ENCODE results near the gene NUP93. TPM values are rescaled to one million over a fixed set of nuclear protein-coding genes. Genes with fewer than 3 reads are reported as not detected.

NUP93 gene
- polyA plus RNA-seq, 4 donors = 14.1 to 32.1 (median 22.3) TPM

GRCh38 chr16:56771558-56772279, 41.8 kb downstream of the NUP93 start:
- Histone ChIP-seq H3K36me3 (ENCODE audit: control insufficient read depth in 3 of 3, insufficient read depth in 2 of 3, low read depth in 1 of 3, low read length in 3 of 3) (peaks cover 0 to 3% (median 0%) of the 10 kb centered on the region in 3 donors), H3K4me1 (ENCODE audit: control insufficient read depth in 3 of 3, insufficient read depth in 2 of 3, low read depth in 1 of 3, low read length in 2 of 3) (peaks cover 0 to 7% (median 0%) of the 10 kb centered on the region in 3 donors), H3K27ac (ENCODE audit: low read depth in 1 of 3, low read length in 2 of 3) (peak overlapping the region in 1 of 3 donors; percentile 17), H3K27me3 (ENCODE audit: control insufficient read depth in 3 of 3, insufficient read depth in 3 of 3, low read length in 3 of 3) (no peaks in the 10 kb centered on the region), H3K9me3 (ENCODE audit: control insufficient read depth in 2 of 2, insufficient read depth in 1 of 2, low read depth in 1 of 2, low read length in 1 of 2) (no peaks in the 10 kb centered on the region), H3K4me3 (ENCODE audit: low read depth in 1 of 3, low read length in 3 of 3) (no peak overlapping the region)
- DNase-seq (peak in 1 of 2 donors; percentile 10), FAIRE-seq (no peak)
- 80 to 89% (median 87%) methylated on average over 5 of the region's 5 CpGs for WGBS, 3 donors

GRCh38 chr16:56773532-56773931, 43.6 kb downstream of the NUP93 start:
- DNase-seq = no peak
- Histone ChIP-seq H3K4me1 (ENCODE audit: control insufficient read depth in 3 of 3, insufficient read depth in 2 of 3, low read depth in 1 of 3, low read length in 2 of 3) (peaks cover 0 to 7% (median 0%) of the 10 kb centered on the region in 3 donors), H3K36me3 (ENCODE audit: control insufficient read depth in 3 of 3, insufficient read depth in 2 of 3, low read depth in 1 of 3, low read length in 3 of 3) (no peaks in the 10 kb centered on the region), H3K9me3 (ENCODE audit: control insufficient read depth in 2 of 2, insufficient read depth in 1 of 2, low read depth in 1 of 2, low read length in 1 of 2) (no peaks in the 10 kb centered on the region), H3K27me3 (ENCODE audit: control insufficient read depth in 3 of 3, insufficient read depth in 3 of 3, low read length in 3 of 3) (no peaks in the 10 kb centered on the region), H3K4me3 (ENCODE audit: low read depth in 1 of 3, low read length in 3 of 3) (no peak overlapping the region), H3K27ac (ENCODE audit: low read depth in 1 of 3, low read length in 2 of 3) (no peak overlapping the region)
- FAIRE-seq = no peak
- 63 to 92% (median 75%) methylated on average over 3 of the region's 3 CpGs for WGBS, 3 donors

DNA sequence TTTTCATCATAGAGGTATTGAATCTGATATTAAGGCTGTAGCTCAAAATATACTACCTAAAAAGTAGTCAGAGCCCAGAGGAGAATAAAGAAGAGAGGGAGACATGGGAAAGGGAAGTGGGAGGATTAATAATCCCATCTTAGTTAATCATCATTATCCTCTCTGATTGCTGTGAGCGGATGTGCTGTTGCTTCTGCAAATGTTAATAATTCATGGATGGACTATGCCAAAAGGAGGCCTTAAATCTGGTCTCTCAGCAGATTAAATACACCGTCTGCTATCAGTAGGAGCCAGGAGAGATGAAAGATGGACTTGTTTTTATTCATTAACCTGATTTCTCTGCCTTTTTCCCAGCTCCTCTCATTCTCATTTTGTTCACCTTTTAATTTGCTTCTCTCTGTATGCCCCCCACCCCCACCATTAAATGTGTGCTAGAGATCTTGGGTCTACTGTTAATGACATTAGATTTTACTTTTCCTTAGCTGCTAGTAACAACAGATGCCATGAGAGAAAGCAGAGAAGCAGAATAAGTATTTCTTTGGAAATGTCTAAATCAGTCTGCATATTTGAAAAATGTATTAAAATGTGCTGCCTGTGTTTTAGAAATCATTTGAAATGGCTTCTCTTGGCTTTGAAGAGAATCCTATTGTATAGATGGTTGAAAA, 44.2 kb downstream of the NUP93 start:
- H3K9me3 ChIP-seq (ENCODE audit: control insufficient read depth in 2 of 2, insufficient read depth in 1 of 2, low read depth in 1 of 2, low read length in 1 of 2) = no peaks in the 10 kb centered on the region
- H3K4me3 ChIP-seq (ENCODE audit: low read depth in 1 of 3, low read length in 3 of 3) = no peak overlapping the region
- FAIRE-seq (no peak), DNase-seq (no peak)
- no peaks in the 10 kb centered on the region for H3K27me3 ChIP-seq (ENCODE audit: control insufficient read depth in 3 of 3, insufficient read depth in 3 of 3, low read length in 3 of 3)
- peaks cover 0 to 7% (median 0%) of the 10 kb centered on the region in 3 donors for H3K4me1 ChIP-seq (ENCODE audit: control insufficient read depth in 3 of 3, insufficient read depth in 2 of 3, low read depth in 1 of 3, low read length in 2 of 3)
- 68 to 87% (median 84%) methylated on average over 2 of the region's 2 CpGs for WGBS, 3 donors
- no peak overlapping the region for H3K27ac ChIP-seq (ENCODE audit: low read depth in 1 of 3, low read length in 2 of 3)
- no peaks in the 10 kb centered on the region for H3K36me3 ChIP-seq (ENCODE audit: control insufficient read depth in 3 of 3, insufficient read depth in 2 of 3, low read depth in 1 of 3, low read length in 3 of 3)

- no peak overlapping the region for H3K4me3 ChIP-seq (ENCODE audit: low read depth in 1 of 3, low read length in 3 of 3)
- FAIRE-seq = no peak
- 72 to 80% (median 77%) methylated on average over 4 of the region's 4 CpGs for WGBS, 3 donors
- DNase-seq = no peak
- peaks cover 0 to 3% (median 0%) of the 10 kb centered on the region in 3 donors for H3K4me1 ChIP-seq (ENCODE audit: control insufficient read depth in 3 of 3, insufficient read depth in 2 of 3, low read depth in 1 of 3, low read length in 2 of 3)
- H3K9me3 ChIP-seq (ENCODE audit: control insufficient read depth in 2 of 2, insufficient read depth in 1 of 2, low read depth in 1 of 2, low read length in 1 of 2) = no peaks in the 10 kb centered on the region
- no peaks in the 10 kb centered on the region for H3K27me3 ChIP-seq (ENCODE audit: control insufficient read depth in 3 of 3, insufficient read depth in 3 of 3, low read length in 3 of 3)
- no peak overlapping the region for H3K27ac ChIP-seq (ENCODE audit: low read depth in 1 of 3, low read length in 2 of 3)
- no peaks in the 10 kb centered on the region for H3K36me3 ChIP-seq (ENCODE audit: control insufficient read depth in 3 of 3, insufficient read depth in 2 of 3, low read depth in 1 of 3, low read length in 3 of 3)
These were observed 45.2 kb downstream of the NUP93 start for GRCh38 chr16:56775162-56775561.

GRCh38 chr16:56776562-56776961, 46.6 kb downstream of the NUP93 start:
- H3K36me3 ChIP-seq (ENCODE audit: control insufficient read depth in 3 of 3, insufficient read depth in 2 of 3, low read depth in 1 of 3, low read length in 3 of 3) = no peaks in the 10 kb centered on the region
- H3K9me3 ChIP-seq (ENCODE audit: control insufficient read depth in 2 of 2, insufficient read depth in 1 of 2, low read depth in 1 of 2, low read length in 1 of 2) = no peaks in the 10 kb centered on the region
- 42 to 67% (median 45%) methylated on average over 1 of the region's 1 CpG for WGBS, 3 donors
- DNase-seq (no peak), FAIRE-seq (no peak)
- no peaks in the 10 kb centered on the region for H3K27me3 ChIP-seq (ENCODE audit: control insufficient read depth in 3 of 3, insufficient read depth in 3 of 3, low read length in 3 of 3)
- H3K4me3 ChIP-seq (ENCODE audit: low read depth in 1 of 3, low read length in 3 of 3) = no peak overlapping the region
- no peak overlapping the region for H3K27ac ChIP-seq (ENCODE audit: low read depth in 1 of 3, low read length in 2 of 3)
- peaks cover 0 to 3% (median 0%) of the 10 kb centered on the region in 3 donors for H3K4me1 ChIP-seq (ENCODE audit: control insufficient read depth in 3 of 3, insufficient read depth in 2 of 3, low read depth in 1 of 3, low read length in 2 of 3)

- 85 to 91% (median 86%) methylated on average over 5 of the region's 5 CpGs for WGBS, 3 donors
- H3K9me3 ChIP-seq (ENCODE audit: control insufficient read depth in 2 of 2, insufficient read depth in 1 of 2, low read depth in 1 of 2, low read length in 1 of 2) = no peaks in the 10 kb centered on the region
- H3K27me3 ChIP-seq (ENCODE audit: control insufficient read depth in 3 of 3, insufficient read depth in 3 of 3, low read length in 3 of 3) = no peaks in the 10 kb centered on the region
- no peak for FAIRE-seq
- H3K4me1 ChIP-seq (ENCODE audit: control insufficient read depth in 3 of 3, insufficient read depth in 2 of 3, low read depth in 1 of 3, low read length in 2 of 3) = peaks cover 0 to 2% (median 0%) of the 10 kb centered on the region in 3 donors
- DNase-seq = no peak
- H3K4me3 ChIP-seq (ENCODE audit: low read depth in 1 of 3, low read length in 3 of 3) = no peak overlapping the region
- no peak overlapping the region for H3K27ac ChIP-seq (ENCODE audit: low read depth in 1 of 3, low read length in 2 of 3)
- H3K36me3 ChIP-seq (ENCODE audit: control insufficient read depth in 3 of 3, insufficient read depth in 2 of 3, low read depth in 1 of 3, low read length in 3 of 3) = no peaks in the 10 kb centered on the region
These were observed 47.1 kb downstream of the NUP93 start for GRCh38 chr16:56777001-56777400.

DNA sequence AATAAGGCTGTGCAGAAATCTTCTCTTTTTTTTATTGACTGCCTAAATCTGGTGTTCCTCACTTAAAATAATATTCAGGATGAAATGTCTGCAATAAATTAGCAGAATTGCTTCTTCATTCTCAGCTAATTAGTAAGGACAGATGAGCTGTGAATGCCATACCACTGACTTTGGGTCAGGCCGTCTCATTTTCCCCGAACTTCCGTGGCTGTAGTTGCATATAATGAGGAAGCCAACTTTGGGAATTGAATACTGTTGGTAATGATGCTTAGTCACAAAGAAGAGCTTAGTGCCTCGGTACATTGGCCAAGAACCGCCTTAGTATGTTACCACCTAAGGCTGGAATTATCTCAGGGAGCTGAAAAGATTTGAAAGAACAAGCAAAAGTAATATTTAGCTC, 47.6 kb downstream of the NUP93 start:
- H3K27ac ChIP-seq (ENCODE audit: low read depth in 1 of 3, low read length in 2 of 3) = no peak overlapping the region

DNA sequence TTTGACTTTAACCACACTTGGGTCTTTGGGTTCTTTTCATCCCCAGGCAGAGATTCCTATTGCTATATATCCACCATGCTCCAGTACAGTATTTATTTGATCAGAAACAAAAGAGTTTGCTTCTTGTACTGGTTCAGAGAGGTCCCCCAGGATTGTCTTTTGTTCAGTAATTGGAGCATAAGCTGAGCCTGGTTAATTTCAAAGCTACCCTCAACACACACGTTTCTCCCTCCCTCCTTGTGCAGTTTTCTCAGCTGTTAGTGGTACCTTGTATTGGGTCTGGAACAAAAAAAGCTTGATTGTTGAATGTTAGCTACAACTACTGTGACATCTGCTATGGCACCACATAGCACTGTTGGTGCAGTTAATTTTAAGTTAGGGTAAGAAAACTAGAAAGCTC, 50.0 kb downstream of the NUP93 start:
- DNase-seq = no peak
- Histone ChIP-seq H3K9me3 (ENCODE audit: control insufficient read depth in 2 of 2, insufficient read depth in 1 of 2, low read depth in 1 of 2, low read length in 1 of 2) (no peaks in the 10 kb centered on the region), H3K4me3 (ENCODE audit: low read depth in 1 of 3, low read length in 3 of 3) (no peak overlapping the region), H3K27me3 (ENCODE audit: control insufficient read depth in 3 of 3, insufficient read depth in 3 of 3, low read length in 3 of 3) (no peaks in the 10 kb centered on the region), H3K4me1 (ENCODE audit: control insufficient read depth in 3 of 3, insufficient read depth in 2 of 3, low read depth in 1 of 3, low read length in 2 of 3) (no peaks in the 10 kb centered on the region), H3K27ac (ENCODE audit: low read depth in 1 of 3, low read length in 2 of 3) (no peak overlapping the region), H3K36me3 (ENCODE audit: control insufficient read depth in 3 of 3, insufficient read depth in 2 of 3, low read depth in 1 of 3, low read length in 3 of 3) (no peaks in the 10 kb centered on the region)
- no peak for FAIRE-seq
- 63 to 71% (median 64%) methylated on average over 1 of the region's 1 CpG for WGBS, 3 donors

More for the DNA sequence above, 47.6 kb downstream of the NUP93 start:
- no peak overlapping the region for H3K4me3 ChIP-seq (ENCODE audit: low read depth in 1 of 3, low read length in 3 of 3)
- FAIRE-seq (no peak), DNase-seq (no peak)
- H3K9me3 ChIP-seq (ENCODE audit: control insufficient read depth in 2 of 2, insufficient read depth in 1 of 2, low read depth in 1 of 2, low read length in 1 of 2) = no peaks in the 10 kb centered on the region
- no peaks in the 10 kb centered on the region for H3K4me1 ChIP-seq (ENCODE audit: control insufficient read depth in 3 of 3, insufficient read depth in 2 of 3, low read depth in 1 of 3, low read length in 2 of 3)
- no peaks in the 10 kb centered on the region for H3K36me3 ChIP-seq (ENCODE audit: control insufficient read depth in 3 of 3, insufficient read depth in 2 of 3, low read depth in 1 of 3, low read length in 3 of 3)
- no peaks in the 10 kb centered on the region for H3K27me3 ChIP-seq (ENCODE audit: control insufficient read depth in 3 of 3, insufficient read depth in 3 of 3, low read length in 3 of 3)
- WGBS, 3 donors = 91 to 96% (median 95%) methylated on average over 5 of the region's 5 CpGs
